H1 (cell line): Measurements from ENCODE around the gene GCGR. TPM values are rescaled to one million over a fixed set of nuclear protein-coding genes. Genes with fewer than 3 reads are reported as not detected.

Experiments used
- CTCF ChIA-PET: fragments of 300-600 bp; sonication (Branson Sonifier 250); formaldehyde crosslinking; loops from one replicate; lab custom pipeline; 2021; ENCODE audit not compliant: partially characterized antibody; lab: Charles Lee
- POLR2A ChIA-PET: fragments of 300-600 bp; sonication (Branson Sonifier 250); formaldehyde crosslinking; loops from one replicate; lab custom pipeline; 2021; ENCODE audit warnings: inconsistent platforms; ENCODE audit not compliant: partially characterized antibody; lab: Charles Lee
- DNase-seq, 2 experiments: peaks; one replicate each; pipeline versions ENCODE4 v3.0.0 to v3.0.0-alpha.2; 2010 to 2022; ENCODE audit warnings: low spot score in 2 of 2, low read depth in 1 of 2, mixed read lengths in 1 of 2
- FAIRE-seq: peaks from 2 replicates; lab custom pipeline; 2011; peaks lifted over from hg19 to GRCh38; lab: Jason Lieb, UNC
- H2AFZ ChIP-seq: 2 replicates; pipeline ENCODE4 v1.8.1; 2012; ENCODE audit warnings: low read length, inconsistent platforms
- H2AK5ac ChIP-seq: 2 replicates; pipeline ENCODE4 v1.6.1; 2013; ENCODE audit warnings: low read depth, low read length
- H2BK120ac ChIP-seq: replicated peaks from 2 replicates; pipeline ENCODE3; 2013; ENCODE audit warnings: low read depth, low read length, inconsistent platforms
- H2BK12ac ChIP-seq: 2 replicates; pipeline ENCODE4 v1.6.1; 2013; ENCODE audit warnings: low read depth, low read length
- H2BK15ac ChIP-seq: 2 replicates; pipeline ENCODE4 v1.6.1; 2013; ENCODE audit warnings: low read length
- H2BK20ac ChIP-seq: 2 replicates; pipeline ENCODE4 v1.6.1; 2013; ENCODE audit warnings: low read length
- H2BK5ac ChIP-seq: 2 replicates; pipeline ENCODE4 v1.6.1; 2013; ENCODE audit warnings: low read depth, low read length
- H3K14ac ChIP-seq: 2 replicates; pipeline ENCODE4 v1.6.1; 2013; ENCODE audit warnings: inconsistent platforms; ENCODE audit not compliant: insufficient read length
- H3K18ac ChIP-seq: 2 replicates; pipeline ENCODE4 v1.6.1; 2013; ENCODE audit warnings: low read length; ENCODE audit errors: extremely low read depth
- H3K23ac ChIP-seq: 2 replicates; pipeline ENCODE4 v1.6.1; 2013; ENCODE audit warnings: inconsistent platforms; ENCODE audit not compliant: insufficient read length
- H3K23me2 ChIP-seq: 2 replicates; pipeline ENCODE4 v1.6.1; 2013; ENCODE audit warnings: low read depth, low read length
- H3K27ac ChIP-seq: 2 replicates; pipeline ENCODE4 v1.6.1; 2011; ENCODE audit warnings: low read depth, low read length, inconsistent platforms
- H3K27me3 ChIP-seq, 4 experiments: replicated peaks in 1 of 4; 1 replicate in 1 of 4; 2 replicates in 3 of 4; pipeline versions ENCODE4 v1.6.1 to v1.8.1; 2011 to 2013; ENCODE audit warnings: low read length in 3 of 4, mild to moderate bottlenecking in 3 of 4, inconsistent platforms in 2 of 4, mixed read lengths in 2 of 4, moderate library complexity in 1 of 4; ENCODE audit not compliant: control insufficient read depth in 3 of 4, insufficient read depth in 3 of 4; ENCODE audit errors: extremely low read depth in 1 of 4
- H3K36me3 ChIP-seq, 4 experiments: 2 replicates each; pipeline versions ENCODE4 v1.6.1 to v1.8.1; 2011 to 2013; ENCODE audit warnings: mild to moderate bottlenecking in 4 of 4, low read length in 3 of 4, moderate library complexity in 2 of 4, control low read depth in 1 of 4, inconsistent platforms in 1 of 4; ENCODE audit not compliant: insufficient read depth in 4 of 4, control insufficient read depth in 2 of 4
- H3K4ac ChIP-seq: replicated peaks from 2 replicates; pipeline ENCODE3; 2013; ENCODE audit warnings: low read length, low read depth, mixed read lengths, inconsistent platforms; ENCODE audit not compliant: insufficient read length
- H3K4me1 ChIP-seq, 4 experiments: replicated peaks in 1 of 4; 1 replicate in 1 of 4; 2 replicates in 3 of 4; pipeline versions ENCODE4 v1.6.1 to v1.8.1; 2011 to 2013; ENCODE audit warnings: low read length in 3 of 4, inconsistent platforms in 2 of 4, mixed read lengths in 1 of 4; ENCODE audit not compliant: insufficient read depth in 4 of 4, control insufficient read depth in 3 of 4
- H3K4me2 ChIP-seq, 2 experiments: 2 replicates each; pipeline versions ENCODE4 v1.6.1 to v1.8.1; 2011 to 2013; ENCODE audit warnings: low read depth in 2 of 2, low read length in 2 of 2, control low read depth in 1 of 2, inconsistent platforms in 1 of 2, mild to moderate bottlenecking in 1 of 2; ENCODE audit not compliant: insufficient read depth in 1 of 2
- H3K4me3 ChIP-seq, 4 experiments: fragments of 200-600, 300-600 bp in 1 of 4; sonication (generic), shearing (Covaris generic), sonication (Bioruptor Twin) in 1 of 4; 2 replicates each; pipeline versions ENCODE4 v1.5.1 to v1.8.1; 2011 to 2016; ENCODE audit warnings: low read length in 4 of 4, low read depth in 3 of 4, control low read depth in 2 of 4, inconsistent platforms in 2 of 4, mild to moderate bottlenecking in 2 of 4, mixed read lengths in 1 of 4, moderate library complexity in 1 of 4; ENCODE audit not compliant: insufficient read depth in 2 of 4; ENCODE audit errors: extremely low read depth in 1 of 4
- H3K56ac ChIP-seq: replicated peaks from 2 replicates; pipeline ENCODE3; 2013; ENCODE audit warnings: low read depth, mild to moderate bottlenecking, mixed read lengths, low read length, inconsistent platforms; ENCODE audit not compliant: insufficient read length
- H3K79me1 ChIP-seq: 2 replicates; pipeline ENCODE4 v1.6.1; 2013; ENCODE audit warnings: low read depth, low read length, control low read depth
- H3K79me2 ChIP-seq, 2 experiments: 2 replicates each; pipeline versions ENCODE4 v1.6.1 to v1.8.1; 2012 to 2013; ENCODE audit warnings: low read length in 2 of 2, mild to moderate bottlenecking in 2 of 2, inconsistent platforms in 1 of 2; ENCODE audit not compliant: insufficient read depth in 2 of 2, control insufficient read depth in 1 of 2
- H3K9ac ChIP-seq, 4 experiments: replicated peaks in 1 of 4; 1 replicate in 1 of 4; 2 replicates in 3 of 4; pipeline versions ENCODE4 v1.6.1 to v1.8.1; 2011 to 2013; ENCODE audit warnings: low read depth in 3 of 4, low read length in 3 of 4, control low read depth in 2 of 4, mild to moderate bottlenecking in 2 of 4, moderate library complexity in 2 of 4, inconsistent platforms in 1 of 4; ENCODE audit errors: extremely low read depth in 1 of 4
- H3K9me3 ChIP-seq, 2 experiments: 2 replicates each; pipeline versions ENCODE4 v1.6.1 to v1.8.1; 2012 to 2013; ENCODE audit warnings: mild to moderate bottlenecking in 2 of 2, moderate library complexity in 2 of 2, control low read depth in 1 of 2, inconsistent platforms in 1 of 2, low read depth in 1 of 2, low read length in 1 of 2, mixed read lengths in 1 of 2; ENCODE audit not compliant: insufficient read depth in 2 of 2
- H4K20me1 ChIP-seq, 2 experiments: replicated peaks in 1 of 2; 2 replicates each; pipeline versions ENCODE3 to v1.8.1; 2011 to 2013; ENCODE audit warnings: inconsistent platforms in 2 of 2, low read length in 2 of 2, mild to moderate bottlenecking in 1 of 2; ENCODE audit not compliant: insufficient read depth in 2 of 2, control insufficient read depth in 1 of 2
- H4K5ac ChIP-seq: 2 replicates; pipeline ENCODE4 v1.6.1; 2013; ENCODE audit warnings: low read length, low read depth, mixed read lengths, inconsistent platforms; ENCODE audit not compliant: insufficient read length
- H4K8ac ChIP-seq: 2 replicates; pipeline ENCODE4 v1.8.0; 2013; ENCODE audit warnings: mild to moderate bottlenecking, moderate library complexity, low read length, inconsistent platforms; ENCODE audit not compliant: insufficient read depth; ENCODE audit errors: extremely low read depth
- H4K91ac ChIP-seq: replicated peaks from 2 replicates; pipeline ENCODE3; 2013; ENCODE audit warnings: low read length, mixed read lengths, inconsistent platforms; ENCODE audit not compliant: insufficient read length
- EZH2 ChIP-seq: fragments of 200-600 bp; sonication (generic); IDR thresholded peaks from 2 replicates; pipeline ENCODE4 v1.7.1; 2012; ENCODE audit warnings: low read depth, mild to moderate bottlenecking, moderate library complexity, low read length, inconsistent platforms; ENCODE audit not compliant: severe bottlenecking
- JUN ChIP-seq: IDR thresholded peaks from 2 replicates; pipeline ENCODE4 v1.6.1; 2011; ENCODE audit warnings: low read depth, mild to moderate bottlenecking, improper control_type of control experiment, low read length
- KDM1A ChIP-seq: fragments of 200-600, 300-600 bp; sonication (generic); IDR thresholded peaks from 2 replicates; pipeline ENCODE4 v1.7.1; 2016; ENCODE audit warnings: mild to moderate bottlenecking, low read length, borderline replicate concordance
- KDM5A ChIP-seq: fragments of 200-600 bp; IDR thresholded peaks from 2 replicates; pipeline ENCODE4 v1.7.1; 2012; ENCODE audit warnings: mild to moderate bottlenecking, low read length, inconsistent platforms, mixed read lengths
- MAX ChIP-seq: IDR thresholded peaks from 2 replicates; pipeline ENCODE4 v1.6.1; 2012; ENCODE audit warnings: inconsistent platforms
- PHF8 ChIP-seq: fragments of 200-600 bp; sonication (generic); conservative IDR thresholded peaks from 2 replicates; pipeline ENCODE4 v1.7.1; 2012; ENCODE audit warnings: low read depth, mild to moderate bottlenecking, inconsistent platforms, low read length, moderate library complexity
- RXRA ChIP-seq: IDR thresholded peaks from 2 replicates; pipeline ENCODE4 v1.6.1; 2011; ENCODE audit warnings: low read depth, mild to moderate bottlenecking, low read length, moderate library complexity; ENCODE audit not compliant: insufficient read depth
- SP1 ChIP-seq: IDR thresholded peaks from 2 replicates; pipeline ENCODE4 v1.6.1; 2011; ENCODE audit warnings: low read depth, low read length
- TCF12 ChIP-seq: IDR thresholded peaks from 2 replicates; pipeline ENCODE4 v1.6.1; 2011; ENCODE audit warnings: low read depth, mild to moderate bottlenecking, low read length
- TEAD4 ChIP-seq: IDR thresholded peaks from 2 replicates; pipeline ENCODE4 v1.6.1; 2012; ENCODE audit warnings: low read depth, low read length, inconsistent platforms, mixed read lengths
- YY1 ChIP-seq: IDR thresholded peaks from 2 replicates; pipeline ENCODE4 v1.6.1; 2011; ENCODE audit warnings: low read depth, mild to moderate bottlenecking, low read length
- WGBS, 2 experiments: shearing (Covaris generic) in 1 of 2; methylation state at CpG; one replicate each; pipeline versions ENCODE4 v1.1.6 to v1.1.7; 2013 to 2015; ENCODE audit warnings: low lambda C conversion rate in 2 of 2, mixed read lengths in 2 of 2, inconsistent platforms in 1 of 2, low coverage in 1 of 2, missing lambda C conversion rate in 1 of 2; ENCODE audit not compliant: insufficient replicate concordance in 2 of 2, insufficient coverage in 1 of 2, insufficient read length in 1 of 2; ENCODE audit errors: extremely low coverage in 1 of 2, missing lambda C conversion rate in 1 of 2; 5-methylcytosine and 5-hydroxymethylcytosine counted together
- polyA plus RNA-seq, 7 experiments: library from polyadenylated mRNA; depleted of rRNA in 3 of 7; stranded (reverse) in 5 of 7; unstranded in 2 of 7; fragments of >200 nt in 5 of 7; fragments of 200-250 nt in 2 of 7; gene quantifications; 1 replicate in 5 of 7; 2 replicates in 1 of 7; 4 replicates in 1 of 7; pipeline versions ENCODE4 v1.2.1 to v1.2.3, GENCODE V29; 2011 to 2013; ENCODE audit warnings: missing spikeins in 2 of 7, mixed read lengths in 2 of 7
- total RNA-seq: library from RNA; stranded (reverse); fragmentation: NEBNext Ultra II Directional; extraction: Animal tissue kit (Norgen Biotek cat#: 25700); gene quantifications from 2 replicates; pipeline ENCODE4 v1.2.1, GENCODE V29; 2021

GCGR gene
- total and polyA plus RNA-seq, 2 of the 8 experiments (the other 6 are each of a cell fraction or from before 2014, with no cell fraction given), result 0.44 to 0.56 TPM

- no peak overlapping the region for H3K56ac ChIP-seq
- H2AFZ ChIP-seq, result no peak overlapping the region
- H2BK12ac ChIP-seq, result no peak overlapping the region
- peak overlapping the region; percentile 94 for H3K4ac ChIP-seq
- no peak overlapping the region for H3K14ac ChIP-seq
- H3K27ac ChIP-seq, result no peak overlapping the region
- H3K18ac ChIP-seq, result no peak overlapping the region
- peak overlapping the region; percentile 51; the same call in 1 of the 2 replicates for H4K8ac ChIP-seq
- H3K9ac ChIP-seq, result no peak overlapping the region
- FAIRE-seq (no peak), DNase-seq (peak in 1 of 2 experiments; percentile 69)
- H4K91ac ChIP-seq, result no peak overlapping the region
- H3K4me3 ChIP-seq, result peak overlapping the region; percentile 23 to 64 (median 32); a peak in 6 of 8 replicates
- H3K79me1 ChIP-seq, result no peaks in the 10 kb centered on the region
- peaks cover 5% of the 10 kb centered on the region; the same call in 1 of the 2 replicates for H3K23me2 ChIP-seq
- no peak overlapping the region for H2BK15ac ChIP-seq
- ChIA-PET POLR2A (interaction anchor here (0.8 to 2.1 kb wide), 8 partner anchors 10 to 83 kb away, joined by 3 to 6 read pairs (median 4); partner anchors contain the start of gene MCRIP1), CTCF (interaction anchor here (1.1 to 4.5 kb wide), 7 partner anchors 10 to 69 kb away, joined by 3 to 19 read pairs (median 5); no protein-coding TSS in a partner anchor)
- no peak overlapping the region for H2BK120ac ChIP-seq
- H3K27me3 ChIP-seq, result peaks cover 38 to 61% (median 53%) of the 10 kb centered on the region in 4 experiments
- H4K20me1 ChIP-seq, result peaks cover 0 to 1% of the 10 kb centered on the region in 2 experiments
- no peak overlapping the region for H3K23ac ChIP-seq
- peak overlapping the region; percentile 37 to 86 for H3K4me2 ChIP-seq
- H2AK5ac ChIP-seq, result no peak overlapping the region
- H2BK5ac ChIP-seq, result no peak overlapping the region
- H2BK20ac ChIP-seq, result no peak overlapping the region
- no peak overlapping the region for H4K5ac ChIP-seq
- no peaks in the 10 kb centered on the region for H3K79me2 ChIP-seq
- peaks cover 0 to 10% (median 0%) of the 10 kb centered on the region in 4 experiments; a peak in 1 of 8 replicates for H3K36me3 ChIP-seq
- 30% methylated on average over 27 of the region's 65 CpGs; no CpG with 5 or more reads in 1 of the 2 experiments for WGBS, 2 experiments
- no peaks in the 10 kb centered on the region for H3K9me3 ChIP-seq
- peaks cover 0 to 3% (median 0%) of the 10 kb centered on the region in 4 experiments; a peak in 3 of 7 replicates for H3K4me1 ChIP-seq
- TF ChIP-seq PHF8 (no peak), RXRA (no peak), TEAD4 (no peak), SP1 (no peak), KDM1A (no peak), KDM5A (no peak), TCF12 (no peak), EZH2 (peak; percentile 88), YY1 (no peak), JUN (no peak), MAX (0 out of 2 replicates have a peak, but pooled peaks have one; percentile 13)
These were observed 829 bp downstream of the GCGR start for GRCh38 chr17:81804559-81805399.
